Measurements from ENCODE around the gene GSTCD.

DNA sequence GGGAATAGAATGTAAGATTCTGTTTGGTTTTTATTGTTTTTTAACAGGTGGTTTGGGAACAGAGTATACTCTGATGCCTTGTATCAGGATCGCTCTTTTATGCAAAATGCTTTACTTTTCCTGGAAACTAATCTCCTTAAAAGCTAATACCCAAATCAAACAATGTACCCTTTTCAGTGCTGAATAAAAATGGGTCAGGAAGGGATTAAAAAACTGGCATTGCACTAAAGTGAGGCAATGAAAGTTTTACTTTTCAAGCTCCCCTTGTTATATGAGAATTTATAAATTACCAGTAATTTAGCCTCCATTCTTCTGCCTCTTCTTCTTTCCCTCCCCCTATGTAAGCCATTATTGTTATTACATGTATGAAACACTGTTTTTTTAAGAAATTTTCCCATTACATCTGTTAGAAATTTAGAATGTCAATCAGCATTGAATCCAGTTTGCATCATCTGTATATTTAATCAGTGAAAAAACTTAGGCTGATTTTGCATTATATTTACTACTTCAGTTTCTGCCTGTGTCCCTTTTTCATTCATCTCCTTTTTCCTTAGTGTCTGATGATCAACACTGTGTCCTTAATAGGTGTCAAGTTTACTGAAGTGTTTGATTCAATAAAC, 97.0 kb downstream of the GSTCD start:
- TF ChIP-seq, protein P1, sequence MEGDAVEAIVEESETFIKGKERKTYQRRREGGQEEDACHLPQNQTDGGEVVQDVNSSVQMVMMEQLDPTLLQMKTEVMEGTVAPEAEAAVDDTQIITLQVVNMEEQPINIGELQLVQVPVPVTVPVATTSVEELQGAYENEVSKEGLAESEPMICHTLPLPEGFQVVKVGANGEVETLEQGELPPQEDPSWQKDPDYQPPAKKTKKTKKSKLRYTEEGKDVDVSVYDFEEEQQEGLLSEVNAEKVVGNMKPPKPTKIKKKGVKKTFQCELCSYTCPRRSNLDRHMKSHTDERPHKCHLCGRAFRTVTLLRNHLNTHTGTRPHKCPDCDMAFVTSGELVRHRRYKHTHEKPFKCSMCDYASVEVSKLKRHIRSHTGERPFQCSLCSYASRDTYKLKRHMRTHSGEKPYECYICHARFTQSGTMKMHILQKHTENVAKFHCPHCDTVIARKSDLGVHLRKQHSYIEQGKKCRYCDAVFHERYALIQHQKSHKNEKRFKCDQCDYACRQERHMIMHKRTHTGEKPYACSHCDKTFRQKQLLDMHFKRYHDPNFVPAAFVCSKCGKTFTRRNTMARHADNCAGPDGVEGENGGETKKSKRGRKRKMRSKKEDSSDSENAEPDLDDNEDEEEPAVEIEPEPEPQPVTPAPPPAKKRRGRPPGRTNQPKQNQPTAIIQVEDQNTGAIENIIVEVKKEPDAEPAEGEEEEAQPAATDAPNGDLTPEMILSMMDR (IDR thresholded peaks at IDR 0.05): no peak
- no peak for TF ChIP-seq EZH2 (IDR thresholded peaks at IDR 0.05; ENCODE audit: borderline replicate concordance, insufficient read depth, low read depth, low read length, poor library complexity, severe bottlenecking)

All from B cell (primary cell).